Stimulated activated CD4-positive, alpha-beta T cell treated with anti-CD3 and anti-CD28 coated beads, Interleukin-15, amount 100 ng/mL, for 1 hour (primary cell): ENCODE measurements around the gene FBXO27.
"Not testable (repeated sequence)": the region's sequence is repeated elsewhere in the genome, so short reads cannot be mapped to it uniquely, and the experiment has no call there.

ENCODE experiments used
- DNase-seq, 2 donors: peaks; one replicate each; pipeline ENCODE4 v3.0.0-alpha.2; 2020; ENCODE audit warnings: low read depth in 1 of 2, low spot score in 1 of 2

The FBXO27 gene

DNA sequence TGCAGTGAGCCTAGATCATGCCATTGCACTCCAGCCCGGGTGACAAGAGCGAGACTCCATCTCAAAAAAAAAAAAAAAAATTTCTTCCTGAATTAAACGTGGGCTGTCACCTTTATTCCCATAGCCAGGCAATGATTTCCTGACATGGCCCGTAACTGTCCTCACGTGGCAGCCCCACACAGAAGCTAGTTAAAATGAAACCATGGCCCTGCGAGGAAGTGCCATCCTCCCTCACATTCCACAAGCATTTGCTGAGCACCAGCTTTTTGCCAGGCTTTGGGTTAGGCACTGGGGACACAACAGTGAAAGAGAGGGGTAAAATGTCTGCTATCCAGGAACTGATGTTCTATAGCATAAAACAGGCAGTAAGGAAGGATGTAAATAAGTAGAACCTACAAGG is 13.2 kb upstream of the FBXO27 start:
- no peak for DNase-seq

DNA sequence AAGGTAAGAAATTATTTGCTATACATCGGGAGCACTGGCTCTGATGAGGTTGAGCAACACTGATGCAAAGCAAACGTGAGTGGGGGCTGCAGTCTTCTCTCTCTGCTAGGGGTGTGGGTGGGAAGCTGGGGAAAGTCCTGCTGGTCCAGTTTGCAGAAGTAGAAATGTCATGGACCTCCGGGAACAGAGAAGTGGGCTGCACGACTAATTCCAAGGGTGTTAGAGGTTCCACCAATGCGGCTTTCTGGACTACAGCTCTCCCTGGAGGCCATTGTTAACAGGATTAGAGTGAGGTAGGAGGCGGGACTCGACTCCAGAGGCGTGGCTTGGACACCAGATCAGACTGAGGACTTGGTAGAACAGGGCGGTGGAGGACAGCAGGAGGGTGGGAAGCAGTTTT is 5.7 kb upstream of the FBXO27 start:
- DNase-seq = no peak

DNA sequence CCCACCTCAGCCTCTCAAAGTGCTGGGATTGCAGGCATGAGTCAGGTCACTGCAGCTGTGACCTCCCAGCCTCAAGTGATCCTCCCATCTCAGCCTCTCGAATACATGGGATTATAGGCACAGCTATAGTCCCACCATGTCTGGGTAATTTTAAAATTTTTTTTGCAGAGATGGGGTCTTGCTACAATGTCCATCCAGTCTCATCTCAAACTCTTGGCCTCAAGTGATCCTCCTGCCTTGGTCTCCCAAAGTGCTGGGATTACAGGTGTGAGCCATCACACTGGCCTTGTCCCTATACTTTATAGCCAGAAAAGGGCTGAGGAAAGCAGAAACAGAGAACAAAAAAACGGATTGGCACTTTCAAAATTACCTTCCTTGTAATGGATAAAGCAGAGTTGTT is 4.8 kb upstream of the FBXO27 start:
- no peak for DNase-seq

DNA sequence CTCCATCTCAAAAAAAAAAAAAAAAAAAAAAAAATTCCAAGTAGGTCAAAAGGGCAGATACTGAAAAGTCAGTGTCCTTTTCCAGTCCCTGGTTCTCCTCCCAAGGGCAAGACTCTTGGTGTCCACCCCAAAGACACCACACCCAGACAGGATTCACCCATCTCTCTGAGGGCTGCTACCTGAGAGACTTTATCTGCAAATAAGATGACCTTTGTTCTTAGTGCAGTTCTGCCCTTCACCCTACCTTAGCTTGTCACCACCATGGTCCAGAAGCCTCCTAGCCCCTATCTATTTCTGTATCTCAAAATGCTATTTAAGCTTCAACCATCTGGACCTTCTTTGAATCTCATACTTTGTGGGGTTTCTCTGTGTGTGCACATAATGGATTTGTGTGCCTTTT is 4.2 kb upstream of the FBXO27 start:
- DNase-seq = no peak

DNA sequence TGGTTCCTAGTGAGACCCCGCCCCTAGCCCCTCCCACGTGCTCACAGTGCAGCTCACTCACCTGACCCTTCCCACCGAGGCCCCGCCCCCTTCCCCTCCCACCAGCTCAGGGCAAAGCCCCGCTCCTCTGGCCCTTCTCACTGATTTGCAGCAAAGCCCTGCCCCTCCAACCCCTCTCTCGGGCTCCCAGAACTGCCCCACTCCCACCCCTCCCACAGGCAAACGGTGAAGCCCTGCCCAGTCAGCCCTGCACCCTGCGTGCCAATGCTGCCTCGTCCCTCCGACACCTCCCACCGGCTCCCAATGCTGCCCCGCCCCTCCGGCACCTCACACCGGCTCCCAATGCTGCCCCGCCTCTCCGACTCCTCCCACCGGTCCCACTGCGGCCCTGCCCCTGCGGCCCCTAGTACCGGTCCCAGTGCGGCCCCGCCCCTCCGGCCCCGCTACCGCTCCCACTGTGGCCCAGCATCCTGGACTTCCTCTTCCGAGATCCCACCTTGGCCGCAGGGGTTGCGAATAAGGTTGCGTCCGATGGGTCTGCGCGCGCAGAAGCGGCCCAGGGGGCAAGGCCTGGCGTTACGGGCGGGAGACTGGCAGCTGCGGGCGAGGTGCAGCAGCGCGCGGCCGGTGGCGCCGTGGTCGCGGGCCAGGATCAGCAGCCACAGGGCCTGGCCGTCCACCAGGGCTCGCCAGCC is 834 bp downstream of the FBXO27 start:
- DNase-seq = peak; percentile 51 to 64

DNA sequence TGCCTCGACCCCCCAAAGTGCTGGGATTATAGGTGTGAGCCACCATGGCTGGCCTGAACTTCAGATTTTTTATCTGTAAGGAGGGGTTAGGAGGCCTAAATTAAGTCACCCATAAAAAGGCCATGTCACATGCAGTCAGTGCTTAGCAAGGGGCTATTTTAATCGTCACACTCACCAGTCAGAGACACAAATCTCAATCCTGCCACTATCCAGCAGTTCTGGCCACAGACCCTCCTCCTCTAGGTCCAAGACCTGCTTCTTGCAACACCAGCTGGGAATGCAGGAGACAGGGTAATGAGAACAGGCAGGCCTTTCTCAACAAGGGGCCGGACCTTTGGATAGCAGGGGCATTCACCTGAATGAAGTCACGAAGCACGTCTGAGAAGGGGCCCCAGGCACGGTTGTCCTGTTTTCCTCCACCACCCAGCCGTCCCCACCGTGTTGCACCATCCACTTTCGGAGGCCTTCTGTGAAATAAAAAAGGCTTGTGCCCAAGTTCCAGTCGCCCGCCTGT is 1.4 kb downstream of the FBXO27 start:
- DNase-seq = no peak

DNA sequence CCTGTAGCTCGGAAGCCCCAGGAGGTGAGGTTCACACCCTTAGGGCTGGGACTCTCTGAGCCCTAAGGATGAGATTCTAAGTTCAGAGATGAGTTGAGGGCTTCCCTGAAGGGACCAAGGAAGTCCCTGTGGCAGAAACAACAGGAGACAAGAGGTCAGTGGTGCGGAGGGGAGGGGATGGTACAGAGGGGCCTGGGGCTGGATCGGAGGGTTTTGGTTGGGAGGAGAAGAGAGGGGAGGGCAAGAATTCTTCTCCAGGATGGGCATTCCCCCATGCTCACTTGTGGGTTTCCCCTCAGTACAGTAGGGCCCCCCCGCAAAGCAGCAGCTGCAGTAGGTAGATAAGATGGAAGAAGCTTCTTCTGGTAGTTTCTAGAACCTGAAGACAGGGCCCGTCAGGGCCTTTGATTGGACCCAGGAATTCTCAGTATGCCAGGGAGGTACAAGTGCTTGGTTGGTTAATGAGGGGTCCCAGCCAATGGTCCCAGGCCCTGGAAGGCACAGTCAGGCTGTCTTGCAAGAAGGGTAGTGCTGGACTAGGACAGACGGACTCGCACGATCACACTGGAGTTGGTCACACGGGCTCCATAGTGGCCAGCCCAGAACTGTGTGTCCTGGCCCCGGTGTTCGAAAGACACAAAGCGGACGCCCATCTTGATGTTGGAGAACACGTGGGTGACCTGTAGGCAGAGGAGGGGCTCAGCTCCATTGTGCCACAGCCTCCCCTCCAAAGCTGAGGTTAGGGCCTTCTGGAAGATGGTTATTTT is 7.3 kb downstream of the FBXO27 start:
- no peak for DNase-seq

DNA sequence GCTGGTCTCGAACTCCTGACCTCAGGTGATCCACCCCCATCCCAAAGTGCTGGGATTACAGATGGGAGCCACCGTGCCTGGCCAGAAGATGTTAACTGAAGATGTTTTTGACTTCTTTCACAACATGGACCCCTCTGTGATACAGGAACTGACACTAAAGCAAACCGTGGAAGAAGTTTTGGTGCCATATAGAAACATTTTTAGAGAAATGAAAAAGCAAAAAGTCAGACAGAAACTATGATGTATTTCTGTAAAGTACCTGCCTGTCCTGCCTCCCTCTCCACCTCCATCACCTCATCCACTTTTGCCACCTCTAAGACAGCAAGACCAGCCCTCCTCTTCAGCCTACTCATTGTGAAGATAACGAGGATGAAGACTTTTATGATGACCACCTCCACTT is 11.3 kb downstream of the FBXO27 start:
- DNase-seq = no peak

DNA sequence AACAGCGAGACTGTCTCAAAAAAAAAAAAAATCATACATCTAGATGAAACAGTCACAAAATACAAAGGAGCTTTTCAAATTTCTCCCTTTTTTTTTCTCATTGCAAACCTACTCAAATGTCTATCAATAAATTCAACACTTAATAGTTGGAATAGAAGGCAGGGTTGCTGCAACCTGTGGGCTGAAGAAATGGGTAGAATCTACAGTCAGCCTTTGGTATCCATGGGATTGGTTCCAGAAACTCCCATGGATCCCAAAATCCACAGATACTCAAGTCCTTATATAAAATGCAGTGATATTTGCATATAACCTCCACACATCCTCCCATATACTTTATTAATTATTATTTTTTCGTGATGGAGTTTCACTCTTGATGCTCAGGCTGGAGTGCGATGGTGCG is 14.7 kb downstream of the FBXO27 start:
- DNase-seq = no peak

DNA sequence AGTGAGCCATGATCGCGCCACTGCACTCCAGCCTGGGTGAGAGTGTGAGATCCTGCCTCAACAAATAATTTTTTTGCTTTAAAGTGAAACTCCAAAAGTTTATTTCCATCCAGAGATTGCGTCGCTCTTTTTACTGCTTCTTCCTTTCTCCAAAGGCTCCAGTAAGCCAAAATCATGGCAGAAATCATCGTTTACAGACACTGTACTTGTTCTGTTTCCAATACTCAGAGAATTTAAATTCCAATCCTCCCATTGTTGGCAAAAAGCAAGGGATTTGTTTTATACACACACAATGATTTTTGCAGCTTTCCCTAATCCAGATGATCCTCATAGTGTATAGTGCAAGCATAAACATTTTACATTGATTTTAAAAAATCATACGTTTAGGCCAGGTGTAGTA is 15.3 kb downstream of the FBXO27 start:
- DNase-seq = no peak

DNA sequence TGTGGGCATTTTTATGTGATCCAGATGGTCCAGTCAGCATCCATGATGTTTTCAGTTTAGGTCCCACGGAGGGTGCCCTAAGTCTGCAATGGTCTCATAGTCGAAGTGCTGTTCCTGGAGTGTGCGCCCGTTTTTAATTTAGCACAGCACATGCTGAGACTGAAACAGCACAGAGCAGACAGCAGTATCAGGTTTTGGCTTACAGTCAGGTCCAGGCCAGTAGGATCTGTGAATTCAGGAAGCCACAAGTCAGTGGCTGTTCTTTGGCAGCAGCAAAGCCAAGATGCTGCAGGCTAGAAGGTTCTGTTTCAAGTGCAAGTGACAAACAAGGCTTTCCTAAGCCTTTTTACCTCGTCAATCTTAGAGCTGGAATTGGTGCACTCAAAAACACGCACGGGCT is 18.3 kb downstream of the FBXO27 start:
- DNase-seq = no peak

DNA sequence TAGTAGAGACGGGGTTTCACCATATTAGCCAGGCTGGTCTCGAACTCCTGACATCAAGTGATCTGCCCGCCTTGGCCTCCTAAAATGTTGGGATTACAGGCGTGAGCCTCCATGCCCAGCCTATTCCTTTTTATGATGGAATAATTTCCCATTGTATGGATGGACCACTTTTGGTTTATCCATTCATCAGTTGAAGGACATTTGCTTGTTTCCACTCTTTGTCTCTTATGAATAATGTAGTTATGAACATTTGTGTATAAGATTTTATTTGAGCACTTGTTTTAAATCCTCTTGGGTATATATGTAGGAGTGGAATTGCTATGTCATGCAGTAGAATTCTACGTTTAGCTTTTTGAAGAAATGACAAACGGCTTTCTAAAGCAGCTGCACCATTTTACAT is 23.3 kb downstream of the FBXO27 start:
- DNase-seq = no peak

DNA sequence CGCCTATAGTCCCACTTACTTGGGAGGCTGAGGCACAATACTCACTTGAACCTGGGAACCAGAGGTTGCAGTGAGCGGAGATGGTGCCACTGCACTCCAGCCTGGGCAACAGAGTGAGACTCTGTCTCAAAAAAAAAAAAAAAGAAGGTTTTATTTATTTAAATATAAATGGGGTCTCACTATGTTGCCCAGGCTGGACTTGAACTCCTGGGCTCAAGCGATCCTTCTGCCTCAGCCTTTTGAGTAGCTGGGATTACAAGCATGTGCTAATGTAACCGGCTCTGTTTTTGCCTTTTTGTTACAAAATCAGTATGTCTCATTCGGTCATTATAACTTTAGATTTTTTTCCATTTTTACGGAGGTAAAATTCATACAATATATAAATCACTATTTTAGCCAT is 24.2 kb downstream of the FBXO27 start:
- no peak for DNase-seq

DNA sequence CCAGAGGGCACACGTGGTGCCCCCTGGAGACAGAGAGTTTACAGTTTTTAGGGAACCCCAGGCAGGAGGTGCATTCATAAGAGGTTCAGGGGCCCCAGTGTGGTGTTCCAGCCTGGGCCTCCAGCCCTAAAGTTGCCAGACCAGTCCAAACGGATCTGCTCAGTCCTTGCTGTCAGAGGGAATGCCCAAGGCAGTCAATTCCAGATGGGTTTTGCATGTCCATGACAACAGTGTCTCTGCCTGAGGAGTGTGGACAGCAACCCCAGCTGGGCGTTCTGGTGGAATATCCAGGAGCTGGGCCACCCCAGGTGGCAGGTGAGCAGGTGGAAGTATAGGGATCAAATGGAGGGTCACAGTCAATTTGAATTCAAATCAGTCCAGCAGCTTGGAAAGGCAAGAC is 25.3 kb downstream of the FBXO27 start:
- DNase-seq = no peak

DNA sequence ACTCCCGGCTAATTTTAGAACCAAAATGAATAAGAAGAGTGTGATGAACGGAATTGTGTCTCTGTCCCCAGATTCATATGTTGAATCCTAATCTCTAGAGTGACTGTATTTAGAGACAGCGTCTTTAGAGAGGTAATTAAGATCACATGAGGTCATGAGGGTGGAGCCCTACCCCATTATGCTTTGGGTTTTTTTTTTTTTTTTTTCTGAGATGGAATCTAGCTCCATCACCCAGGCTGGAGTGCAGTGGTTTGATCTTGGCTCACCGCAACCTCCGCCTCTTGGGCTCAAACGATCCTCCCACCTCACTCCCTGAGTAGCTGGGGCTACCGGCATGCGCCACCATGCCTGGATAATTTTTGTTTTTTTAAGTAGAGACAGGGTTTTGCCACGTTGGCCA is 27.9 kb downstream of the FBXO27 start:
- no peak for DNase-seq

DNA sequence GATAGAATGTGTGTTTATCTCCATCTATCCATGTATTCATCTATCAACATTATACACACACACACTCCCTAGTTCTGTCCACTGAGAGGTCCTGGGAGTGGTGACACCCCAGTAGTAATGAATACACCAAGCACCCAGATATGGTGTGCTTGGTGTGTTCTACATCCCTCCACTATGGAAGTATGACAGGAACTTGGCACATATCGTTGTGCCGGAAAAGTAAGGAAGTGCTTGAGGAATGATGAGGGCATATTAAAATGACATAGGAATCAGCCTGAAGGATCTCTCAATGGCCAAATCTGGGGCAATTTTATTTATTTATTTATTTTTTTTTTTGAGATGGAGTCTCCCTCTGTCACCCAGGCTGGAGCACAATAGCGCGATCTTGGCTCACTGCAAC is 28.6 kb downstream of the FBXO27 start:
- no peak for DNase-seq

DNA sequence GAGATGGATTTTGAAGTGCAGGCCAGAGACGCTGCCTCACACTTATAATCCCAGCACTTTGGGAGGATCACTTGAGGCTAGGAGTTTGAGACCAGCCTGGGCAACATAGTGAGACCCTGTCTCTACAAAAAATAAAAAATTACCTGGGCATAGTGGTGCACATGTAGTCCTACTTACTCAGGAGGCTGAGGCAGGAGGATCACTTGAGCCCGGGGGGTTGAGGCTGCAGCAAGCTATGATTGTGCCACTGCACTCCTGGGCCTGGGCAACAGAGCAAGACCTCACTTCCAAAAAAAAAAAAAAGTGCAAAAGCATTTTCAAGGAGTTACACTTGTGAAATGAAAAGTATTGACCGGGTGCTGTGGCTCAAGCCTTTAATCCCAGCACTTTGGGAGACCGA is 29.2 kb downstream of the FBXO27 start:
- DNase-seq = no peak

DNA sequence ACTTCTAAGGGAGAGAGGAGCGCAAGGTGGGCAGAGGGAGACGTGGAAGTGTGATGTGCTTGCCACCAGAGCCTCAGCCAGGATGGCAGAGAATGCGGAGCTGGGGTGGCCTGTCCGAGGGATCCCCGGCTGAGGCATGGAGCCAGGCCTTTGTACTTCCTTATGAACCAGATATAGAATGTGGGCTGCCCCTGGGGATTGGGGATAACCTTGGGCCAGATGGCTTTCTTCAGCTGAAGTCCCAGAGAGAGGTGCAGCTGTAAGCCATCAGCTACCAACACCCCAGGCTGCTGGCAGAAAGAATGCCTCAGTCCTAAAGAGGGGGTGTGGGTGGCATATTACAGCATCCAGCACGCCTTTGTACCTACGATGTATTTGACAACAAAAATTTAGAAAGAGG is 31.3 kb downstream of the FBXO27 start:
- no peak for DNase-seq

DNA sequence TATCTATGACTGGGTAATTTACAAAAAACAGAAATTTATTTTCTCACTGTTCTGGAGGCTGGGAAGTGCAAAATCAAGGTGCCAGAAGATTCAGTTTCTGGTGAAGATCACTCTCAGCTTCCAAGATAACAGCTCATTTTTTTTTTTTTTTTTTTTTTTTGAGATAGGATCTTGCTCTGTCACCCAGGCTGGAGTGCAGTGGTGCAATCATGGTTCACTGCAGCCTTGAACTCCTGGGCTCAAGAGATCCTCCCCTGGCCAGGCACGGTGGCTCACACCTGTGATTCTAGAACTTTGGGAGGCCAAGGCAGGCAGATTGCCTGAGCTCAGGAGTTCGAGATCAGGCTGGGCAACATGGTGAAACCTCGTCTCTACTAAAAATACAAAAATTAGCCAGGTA is 34.8 kb downstream of the FBXO27 start:
- not testable (repeated sequence) for DNase-seq

DNA sequence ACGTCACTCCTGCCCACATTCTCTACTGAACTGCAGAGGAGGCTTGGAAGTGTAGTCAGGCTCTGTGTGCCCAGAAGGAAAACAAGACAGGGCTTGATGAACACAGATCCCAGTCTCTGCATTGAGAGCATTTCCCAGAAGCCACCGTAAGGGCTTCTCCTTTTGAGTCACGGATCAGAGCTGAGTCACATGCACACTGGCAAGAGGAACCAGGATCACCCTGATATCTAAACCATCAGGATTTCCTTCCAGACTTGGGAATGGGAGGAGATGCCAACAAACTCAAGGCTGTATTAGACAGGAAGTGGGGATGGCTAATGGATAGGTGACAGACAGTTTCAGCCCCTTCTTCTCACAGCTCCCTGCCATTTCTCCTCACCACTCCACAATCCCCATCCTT is 39.1 kb downstream of the FBXO27 start:
- no peak for DNase-seq

DNA sequence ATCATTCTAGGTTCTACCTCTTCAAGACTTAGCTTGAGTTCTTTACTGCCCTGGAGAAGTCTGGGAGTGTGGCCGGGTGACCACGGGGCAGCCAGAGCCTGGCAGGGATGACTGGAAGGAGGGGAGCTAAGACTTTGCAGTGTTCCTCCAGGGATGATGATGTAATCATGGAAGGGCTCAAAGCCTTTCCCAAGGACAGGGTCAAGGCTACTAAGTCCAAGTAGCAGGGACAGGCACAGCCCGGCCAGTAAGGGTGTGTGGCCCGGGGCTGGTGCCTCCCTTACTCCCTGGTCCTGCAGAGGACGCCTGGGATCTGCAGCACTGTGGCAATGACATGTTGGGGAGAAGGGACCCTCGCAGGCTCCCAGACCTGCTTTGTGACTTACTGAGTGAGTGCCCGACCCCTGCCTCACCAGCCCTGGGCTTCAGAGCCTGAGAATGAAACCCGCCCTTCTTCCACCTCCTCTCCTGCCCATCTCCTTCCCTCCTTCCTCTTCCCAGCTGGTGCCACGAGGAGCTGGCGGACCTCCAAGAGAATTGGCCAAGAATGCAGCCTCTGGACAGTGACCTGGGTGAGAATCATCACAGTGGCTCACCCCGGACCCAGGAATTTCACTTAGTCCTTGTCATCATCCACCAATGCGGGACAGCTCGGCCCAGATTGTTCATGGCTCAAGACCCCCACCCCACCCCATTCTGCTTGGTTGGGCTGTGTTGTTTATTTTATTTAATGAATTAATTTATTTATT is 41.2 kb downstream of the FBXO27 start:
- DNase-seq = no peak

DNA sequence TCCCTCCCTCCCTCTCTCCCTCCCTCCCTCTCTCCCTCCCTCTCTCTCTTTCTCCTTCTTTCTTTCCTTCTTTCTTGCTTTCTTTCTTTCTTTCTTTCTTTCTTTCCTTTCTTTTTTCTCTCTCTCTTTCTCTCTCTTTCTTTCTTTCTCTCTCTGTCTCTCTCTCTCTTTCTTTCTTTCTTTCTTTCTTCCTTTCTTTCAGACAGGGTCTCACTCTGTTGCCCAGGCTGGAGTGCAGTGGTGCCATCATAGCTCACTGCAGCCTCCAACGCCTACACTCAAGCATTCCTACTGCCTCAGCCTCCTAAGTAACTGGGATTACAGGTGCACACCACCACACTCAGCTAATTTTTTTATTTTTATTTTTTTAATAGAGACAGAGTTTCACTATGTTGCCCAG is 42.7 kb downstream of the FBXO27 start:
- not testable (repeated sequence) for DNase-seq
